PC-9 (cell line): ENCODE results near the gene ISOC1.

ENCODE experiments used
- CTCF ChIP-seq: fragments of 200-600 bp; sonication (generic); conservative IDR thresholded peaks from 2 replicates; pipeline ENCODE4 v1.6.1; 2017; ENCODE audit warnings: mixed run types, antibody characterized with exemption, mild to moderate bottlenecking, moderate library complexity
- EZH2 ChIP-seq: fragments of 200-600 bp; sonication (generic); IDR thresholded peaks from 2 replicates; pipeline ENCODE4 v1.8.0; 2017; ENCODE audit warnings: antibody characterized with exemption, low read depth

GRCh38 chr5:129111351-129111750 is 16.8 kb downstream of the ISOC1 start:
- TF ChIP-seq CTCF (no peak), EZH2 (no peak)
